GM19193 (cell line): ENCODE measurements around the gene FLNA.
A peak's percentile ranks its signal among the peaks of the same experiment; 100 is the strongest.

Experiments used
- POLR2A ChIP-seq: IDR thresholded peaks from 4 replicates; pipeline ENCODE4 v1.6.1; 2011; ENCODE audit not compliant: insufficient read depth, insufficient read length; ENCODE audit errors: extremely low read depth

Gene FLNA

GRCh38 chrX:154380153-154380552, 5.7 kb upstream of the FLNA start:
- no peak for TF ChIP-seq POLR2A

DNA sequence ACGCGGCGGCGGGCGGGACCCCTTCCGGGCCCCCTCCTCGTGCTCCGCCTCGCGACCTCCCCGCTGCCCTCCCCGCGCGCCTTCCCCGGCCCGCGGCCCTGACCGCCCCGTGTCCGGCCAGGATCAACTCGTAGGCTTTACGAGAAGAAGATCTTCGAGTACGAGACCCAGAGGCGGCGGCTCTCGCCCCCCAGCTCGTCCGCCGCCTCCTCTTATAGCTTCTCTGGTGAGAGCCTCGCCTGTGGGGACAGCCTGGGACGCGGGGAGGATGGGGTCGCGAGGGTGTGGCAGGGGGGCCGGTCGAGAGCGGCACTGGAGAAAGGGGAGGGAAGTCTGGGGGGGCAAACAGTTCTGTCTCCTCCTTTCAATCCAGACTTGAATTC, 5.1 kb upstream of the FLNA start:
- no peak for TF ChIP-seq POLR2A

DNA sequence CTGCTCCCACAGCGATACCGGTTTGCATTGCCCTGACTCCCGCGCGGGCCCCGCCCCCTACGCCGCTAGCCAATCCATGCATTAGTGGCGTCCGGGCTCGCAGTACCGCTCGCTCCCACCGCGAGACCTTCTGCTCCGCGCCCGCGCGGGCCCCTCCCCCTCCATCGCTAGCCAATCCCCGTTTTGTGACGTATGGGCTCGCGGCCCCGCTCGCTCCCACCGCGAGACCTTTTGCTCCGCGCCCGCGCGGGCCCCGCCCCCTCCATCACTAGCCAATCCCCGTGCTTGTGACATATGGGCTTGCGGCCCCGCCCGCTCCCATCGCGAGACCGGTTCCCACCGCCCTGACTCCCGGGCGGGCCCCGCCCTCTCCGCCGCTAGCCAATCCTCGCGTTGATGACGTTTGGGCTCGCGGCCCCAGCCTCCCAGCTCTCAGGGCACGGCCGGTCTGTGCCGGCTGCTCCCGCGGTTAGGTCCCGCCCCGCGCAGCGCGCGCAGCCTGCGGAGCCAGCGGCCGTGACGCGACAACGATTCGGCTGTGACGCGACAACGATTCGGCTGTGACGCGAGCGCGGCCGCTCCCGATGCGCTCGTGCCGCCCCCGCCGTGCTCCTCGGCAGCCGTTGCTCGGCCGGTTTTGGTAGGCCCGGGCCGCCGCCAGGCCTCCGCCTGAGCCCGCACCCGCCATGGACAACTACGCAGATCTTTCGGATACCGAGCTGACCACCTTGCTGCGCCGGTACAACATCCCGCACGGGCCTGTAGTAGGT, 4.5 kb upstream of the FLNA start, which contains the start of gene EMD:
Gene EMD (plus strand): TSS at position 497 of the 770 bp plus-strand sequence. CDS start 190 bp downstream, at position 687.
- peak; percentile 56 for TF ChIP-seq POLR2A

- peak; percentile 55 for TF ChIP-seq POLR2A
These were observed 3.8 kb upstream of the FLNA start for GRCh38 chrX:154378059-154378798.

DNA sequence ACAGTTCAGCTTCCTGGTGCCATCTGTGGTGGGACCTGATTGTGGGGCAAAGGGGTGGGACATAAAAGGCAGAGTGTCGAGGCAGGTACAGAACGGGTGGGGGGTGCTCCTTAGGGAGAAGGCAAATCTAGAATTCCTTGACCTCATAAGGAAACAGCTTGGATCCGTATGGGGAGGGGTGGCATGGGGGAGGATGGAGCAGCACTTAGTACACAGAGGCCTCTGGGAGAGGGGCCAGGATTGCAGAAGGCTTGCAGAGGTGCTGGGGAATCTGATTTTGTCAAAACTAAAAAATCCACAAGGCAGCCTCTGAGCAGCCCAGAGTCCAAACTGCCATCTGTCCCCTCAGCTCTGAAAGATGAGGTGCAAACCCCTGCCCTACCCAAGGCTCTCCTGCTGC, 2.3 kb upstream of the FLNA start:
- TF ChIP-seq POLR2A = no peak

- TF ChIP-seq POLR2A = no peak
These were observed 696 bp upstream of the FLNA start for GRCh38 chrX:154375156-154375504.

DNA sequence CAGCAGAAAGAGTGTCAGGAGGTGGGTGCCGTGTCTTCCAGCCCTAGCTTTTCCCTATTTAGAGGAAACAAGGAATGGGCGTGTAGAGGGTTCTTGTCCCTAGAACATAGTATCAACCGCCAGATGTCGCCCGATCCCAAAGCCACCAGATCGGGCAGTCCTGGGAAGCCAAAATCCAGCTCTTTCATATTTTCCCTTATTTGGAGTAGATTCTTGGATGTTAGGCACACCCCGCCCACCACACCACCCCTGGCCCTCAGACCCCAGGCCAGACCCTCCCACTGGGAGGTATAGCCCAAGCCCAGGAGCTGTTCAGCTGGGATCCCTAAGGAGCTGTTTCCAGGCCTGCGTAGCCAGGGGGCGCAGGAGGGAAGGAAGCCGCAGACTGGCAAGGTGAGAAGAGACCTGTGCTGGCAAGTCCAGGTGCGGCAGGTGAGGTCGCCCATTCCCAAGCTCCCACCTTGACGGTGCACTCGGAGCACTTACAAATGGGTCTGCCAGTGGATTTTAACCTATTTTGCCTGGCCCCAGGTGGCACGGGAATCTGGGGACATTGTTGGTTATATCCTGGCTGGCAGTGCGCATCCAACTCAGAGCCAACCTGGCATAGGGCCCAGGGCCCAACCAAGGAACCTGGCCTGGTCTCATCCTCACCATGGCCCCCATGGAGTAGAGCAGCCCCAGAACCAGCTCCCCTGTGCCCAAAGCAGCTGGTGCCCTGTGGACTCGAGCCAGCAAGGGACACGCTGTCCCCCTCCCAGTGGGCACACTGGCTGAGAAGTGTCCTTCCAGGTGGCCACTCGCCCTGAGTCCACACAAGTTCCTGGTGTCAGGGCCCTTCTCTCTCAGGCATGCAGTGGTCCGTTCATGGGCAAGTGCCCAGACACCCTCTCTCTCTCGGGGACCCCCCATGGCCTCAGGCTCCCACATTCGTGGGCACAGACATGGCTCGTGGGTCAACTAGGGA, 811 bp downstream of the FLNA start:
- no peak for TF ChIP-seq POLR2A

DNA sequence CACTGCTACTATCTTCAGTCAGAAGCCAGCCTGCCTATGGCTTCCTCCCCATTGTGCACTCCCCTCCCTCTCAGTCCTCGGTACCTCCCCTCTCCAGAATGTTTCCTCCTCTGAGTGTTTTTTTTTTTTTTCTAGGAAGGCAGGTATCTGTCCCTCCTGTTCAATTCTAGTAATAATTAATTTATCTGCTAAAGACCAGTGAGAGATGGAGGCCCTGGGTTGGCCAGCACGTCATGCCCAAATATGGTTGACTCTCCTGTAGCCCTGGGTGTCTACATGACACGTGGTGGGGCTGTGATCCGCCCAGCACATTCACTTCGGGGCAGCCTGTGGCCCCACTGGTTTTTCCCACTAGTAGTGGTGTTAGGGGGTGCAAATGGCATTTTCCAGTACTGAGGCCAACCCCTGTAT, 1.8 kb downstream of the FLNA start:
- TF ChIP-seq POLR2A = no peak

DNA sequence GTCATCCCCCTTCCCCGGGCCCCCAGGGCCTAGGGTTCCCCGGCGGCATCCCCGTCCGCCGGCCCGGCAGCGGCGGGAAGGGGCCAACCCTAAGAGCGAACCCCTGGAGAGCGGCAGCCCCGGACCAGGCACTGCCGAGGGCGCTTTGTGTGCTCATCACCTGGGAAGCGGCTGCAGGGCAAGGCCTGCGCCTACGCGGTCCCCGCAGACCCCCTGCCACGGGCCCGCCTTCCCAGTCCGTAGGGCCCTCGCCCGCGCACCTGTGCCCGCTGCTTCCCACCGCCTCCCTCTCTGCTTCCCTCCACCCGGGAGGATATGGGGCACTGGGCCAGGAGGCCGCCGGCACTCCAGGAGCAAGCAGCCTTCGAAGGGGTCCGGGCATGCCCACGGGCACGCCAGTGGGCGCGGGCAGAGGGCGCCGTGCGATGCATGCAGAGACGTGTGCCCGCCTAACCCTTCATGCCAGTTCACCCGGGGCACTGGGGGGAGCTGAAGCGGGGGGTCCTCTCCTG, 2.6 kb downstream of the FLNA start:
- TF ChIP-seq POLR2A = no peak

DNA sequence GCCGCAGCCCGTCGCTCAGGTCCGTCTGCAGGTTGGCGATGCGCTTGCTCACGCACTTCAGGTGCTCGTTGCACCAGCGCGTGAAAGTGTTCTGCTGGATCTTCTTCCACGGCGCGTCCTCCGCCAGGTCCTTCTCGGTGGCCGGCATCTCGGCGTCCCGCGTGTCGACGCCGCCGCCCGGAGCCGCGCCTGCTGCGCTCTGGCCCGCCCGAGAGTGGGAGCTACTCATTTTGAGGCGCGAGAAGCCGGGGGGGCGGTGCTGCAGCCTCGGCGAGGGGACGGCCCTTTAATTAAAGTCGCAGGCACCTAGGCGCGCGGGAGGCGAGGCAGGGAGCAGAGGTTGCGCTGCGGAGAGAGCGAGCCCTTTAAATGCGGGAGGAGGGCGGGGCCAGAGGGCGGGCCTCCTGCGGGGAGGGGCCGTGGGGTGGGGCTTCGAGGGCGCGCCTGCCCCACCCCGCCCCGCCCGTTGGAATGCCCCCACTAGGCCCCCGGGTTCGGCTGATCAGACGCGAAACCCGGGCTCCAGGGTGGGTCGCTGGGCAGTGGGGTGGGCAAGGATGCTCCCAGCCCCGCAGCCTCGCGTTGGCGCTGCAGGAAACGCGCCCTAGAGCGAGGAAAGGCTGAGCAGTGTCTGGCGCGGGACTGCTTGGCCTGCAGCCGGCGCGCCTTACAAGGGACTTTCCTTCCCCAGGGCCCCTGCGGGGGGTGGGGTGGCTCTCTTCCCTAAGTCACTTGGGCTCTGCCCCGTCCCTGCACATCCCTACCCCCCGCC, 3.2 kb downstream of the FLNA start:
- peak; percentile 99 for TF ChIP-seq POLR2A

- no peak for TF ChIP-seq POLR2A
These were observed 4.0 kb downstream of the FLNA start for GRCh38 chrX:154370300-154371016.

DNA sequence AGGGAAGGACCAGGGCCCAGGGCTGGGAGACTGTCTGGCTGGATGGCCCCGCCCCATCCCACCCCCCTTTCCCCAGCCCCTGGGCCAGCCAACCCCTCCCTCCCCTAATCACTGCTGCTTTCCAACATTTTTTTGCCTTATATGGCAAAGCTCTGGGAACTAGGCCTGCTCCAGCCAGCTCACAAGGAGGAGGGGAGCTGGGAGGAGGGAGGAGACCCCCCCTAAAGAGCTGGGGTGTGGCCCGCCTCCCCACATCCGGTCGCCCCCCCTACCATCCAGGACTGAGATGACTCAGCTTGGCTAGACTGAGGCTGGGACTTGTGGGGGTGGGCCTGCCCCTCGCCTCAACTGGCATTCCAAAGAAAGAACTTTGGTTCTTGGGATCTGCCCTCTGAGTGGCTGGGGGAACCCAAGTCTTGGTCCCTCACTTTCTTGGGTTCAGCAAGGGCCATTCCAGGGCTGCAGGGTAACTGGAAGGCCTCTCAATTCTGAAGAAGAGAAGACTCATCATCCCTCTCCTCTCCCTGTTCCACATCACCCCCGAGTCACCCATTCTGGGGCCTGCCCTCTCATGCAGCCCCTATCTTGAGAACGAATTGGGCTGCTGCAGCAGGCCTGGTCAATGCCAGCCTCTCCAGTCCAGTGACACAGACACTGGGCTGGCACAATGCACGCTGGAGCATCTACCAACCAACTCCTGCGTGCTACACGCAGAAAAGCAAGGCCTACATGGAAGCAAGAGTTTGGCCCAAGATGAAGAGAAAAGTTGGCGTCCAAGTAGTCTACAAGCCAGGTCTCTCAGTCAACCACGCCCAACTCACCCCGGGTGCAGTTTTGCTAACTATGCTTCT, 4.8 kb downstream of the FLNA start:
- no peak for TF ChIP-seq POLR2A
